ENCODE measurements around the gene STARD13. TPM values are rescaled to one million over a fixed set of nuclear protein-coding genes. Genes with fewer than 3 reads are reported as not detected.

STARD13 gene
- total RNA-seq, 2 experiments from 2014 or later, result not detected

DNA sequence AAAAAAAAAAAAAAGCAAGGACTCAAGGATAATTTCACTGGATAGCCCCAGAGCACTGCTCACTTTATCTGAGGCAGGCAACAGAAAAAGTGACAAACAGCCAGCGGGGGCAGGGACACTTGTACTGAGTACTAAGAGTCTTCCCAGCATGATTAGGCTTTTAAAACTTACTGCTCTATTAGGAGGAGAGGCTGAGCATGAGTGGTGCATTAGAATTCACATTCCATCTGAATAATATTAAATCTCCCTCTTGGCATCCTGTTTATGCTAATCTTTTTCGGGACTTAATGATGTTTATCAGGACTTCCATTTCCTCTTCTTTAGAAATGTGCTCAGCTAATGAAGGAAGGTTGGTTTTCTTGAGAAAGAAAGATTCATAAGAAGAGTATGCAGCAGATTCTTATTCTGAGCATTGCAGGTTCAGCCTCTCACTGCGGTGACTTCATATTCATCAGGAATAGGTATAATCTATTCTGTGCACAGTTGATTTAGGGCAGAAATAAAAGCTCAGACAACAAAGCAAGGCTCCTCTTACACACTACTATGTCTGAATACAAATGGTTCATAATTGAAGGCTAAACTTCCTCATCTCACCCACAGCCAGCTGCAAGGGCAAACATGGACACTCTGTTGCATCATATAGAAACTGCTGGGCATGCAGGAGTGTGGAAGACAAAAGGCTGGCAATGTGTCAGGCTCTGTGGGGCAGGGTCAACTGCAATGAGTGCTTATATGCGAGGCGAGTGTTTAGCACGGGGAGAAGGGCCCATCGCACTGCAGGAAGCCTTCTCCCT is 162.3 kb downstream of the STARD13 start:
- DNase-seq, result no peak
- Mint-ChIP-seq H3K4me1 (ENCODE audit: low read depth) (no peaks in the 10 kb centered on the region), H3K27ac (no peak overlapping the region), H3K36me3 (ENCODE audit: low read depth) (no peaks in the 10 kb centered on the region), H3K9me3 (no peaks in the 10 kb centered on the region), H3K4me3 (no peak overlapping the region), H3K27me3 (peaks cover 1% of the 10 kb centered on the region)
- ChIA-PET POLR2A (interaction anchor here (0.6 kb wide), 1 partner anchor 13 kb away, joined by 3 read pairs; no protein-coding TSS in a partner anchor), CTCF (no interaction called here)
- TF ChIP-seq, protein P1, sequence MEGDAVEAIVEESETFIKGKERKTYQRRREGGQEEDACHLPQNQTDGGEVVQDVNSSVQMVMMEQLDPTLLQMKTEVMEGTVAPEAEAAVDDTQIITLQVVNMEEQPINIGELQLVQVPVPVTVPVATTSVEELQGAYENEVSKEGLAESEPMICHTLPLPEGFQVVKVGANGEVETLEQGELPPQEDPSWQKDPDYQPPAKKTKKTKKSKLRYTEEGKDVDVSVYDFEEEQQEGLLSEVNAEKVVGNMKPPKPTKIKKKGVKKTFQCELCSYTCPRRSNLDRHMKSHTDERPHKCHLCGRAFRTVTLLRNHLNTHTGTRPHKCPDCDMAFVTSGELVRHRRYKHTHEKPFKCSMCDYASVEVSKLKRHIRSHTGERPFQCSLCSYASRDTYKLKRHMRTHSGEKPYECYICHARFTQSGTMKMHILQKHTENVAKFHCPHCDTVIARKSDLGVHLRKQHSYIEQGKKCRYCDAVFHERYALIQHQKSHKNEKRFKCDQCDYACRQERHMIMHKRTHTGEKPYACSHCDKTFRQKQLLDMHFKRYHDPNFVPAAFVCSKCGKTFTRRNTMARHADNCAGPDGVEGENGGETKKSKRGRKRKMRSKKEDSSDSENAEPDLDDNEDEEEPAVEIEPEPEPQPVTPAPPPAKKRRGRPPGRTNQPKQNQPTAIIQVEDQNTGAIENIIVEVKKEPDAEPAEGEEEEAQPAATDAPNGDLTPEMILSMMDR (IDR thresholded peaks at IDR 0.05), result no peak
- intact Hi-C loops (cut with micrococcal nuclease), result no loop called here
- ATAC-seq, result no peak

DNA sequence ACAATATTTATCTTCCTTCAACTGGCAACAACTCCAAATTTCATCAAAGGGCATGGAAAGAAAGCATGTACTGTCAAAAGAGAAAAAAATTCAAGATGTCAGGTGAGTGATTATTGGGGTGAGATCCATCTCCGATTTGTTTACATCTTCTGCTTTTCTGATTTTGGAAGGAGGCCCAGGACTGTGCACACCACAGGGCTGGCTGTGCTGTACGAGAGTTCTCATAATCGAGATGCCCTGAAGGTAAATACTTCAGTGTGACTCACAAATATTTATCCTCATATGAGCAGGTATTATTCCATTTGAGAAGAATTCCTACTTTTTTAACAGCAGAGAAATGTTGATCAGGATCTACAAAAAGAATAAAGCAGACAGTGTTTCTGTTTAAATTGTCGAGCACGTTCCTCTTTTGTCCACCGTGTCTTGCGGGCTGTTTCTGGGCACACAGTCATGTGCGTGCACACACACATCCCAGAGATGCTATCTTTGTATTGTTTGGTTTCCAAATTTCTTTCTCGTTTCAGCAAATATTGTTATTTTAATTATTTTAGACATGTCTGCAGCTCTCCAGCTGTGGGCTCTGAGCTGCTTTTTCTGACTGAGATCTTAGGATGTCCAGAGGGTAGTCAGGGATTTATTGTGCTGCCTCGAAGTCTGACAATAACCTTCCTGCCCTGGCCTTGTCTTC is 165.6 kb downstream of the STARD13 start:
- TF ChIP-seq, protein P1 (IDR thresholded peaks at IDR 0.05), result no peak
- Mint-ChIP-seq H3K27me3 (no peaks in the 10 kb centered on the region), H3K4me1 (ENCODE audit: low read depth) (no peaks in the 10 kb centered on the region), H3K27ac (no peak overlapping the region), H3K4me3 (no peak overlapping the region), H3K36me3 (ENCODE audit: low read depth) (no peaks in the 10 kb centered on the region), H3K9me3 (no peaks in the 10 kb centered on the region)
- DNase-seq (no peak), ATAC-seq (no peak)
- POLR2A ChIA-PET, result no interaction called here
- intact Hi-C loops (cut with micrococcal nuclease), result no loop called here
- CTCF ChIA-PET, result interaction anchor here (1.2 kb wide), 1 partner anchor 11 kb away, joined by 3 read pairs; no protein-coding TSS in a partner anchor

DNA sequence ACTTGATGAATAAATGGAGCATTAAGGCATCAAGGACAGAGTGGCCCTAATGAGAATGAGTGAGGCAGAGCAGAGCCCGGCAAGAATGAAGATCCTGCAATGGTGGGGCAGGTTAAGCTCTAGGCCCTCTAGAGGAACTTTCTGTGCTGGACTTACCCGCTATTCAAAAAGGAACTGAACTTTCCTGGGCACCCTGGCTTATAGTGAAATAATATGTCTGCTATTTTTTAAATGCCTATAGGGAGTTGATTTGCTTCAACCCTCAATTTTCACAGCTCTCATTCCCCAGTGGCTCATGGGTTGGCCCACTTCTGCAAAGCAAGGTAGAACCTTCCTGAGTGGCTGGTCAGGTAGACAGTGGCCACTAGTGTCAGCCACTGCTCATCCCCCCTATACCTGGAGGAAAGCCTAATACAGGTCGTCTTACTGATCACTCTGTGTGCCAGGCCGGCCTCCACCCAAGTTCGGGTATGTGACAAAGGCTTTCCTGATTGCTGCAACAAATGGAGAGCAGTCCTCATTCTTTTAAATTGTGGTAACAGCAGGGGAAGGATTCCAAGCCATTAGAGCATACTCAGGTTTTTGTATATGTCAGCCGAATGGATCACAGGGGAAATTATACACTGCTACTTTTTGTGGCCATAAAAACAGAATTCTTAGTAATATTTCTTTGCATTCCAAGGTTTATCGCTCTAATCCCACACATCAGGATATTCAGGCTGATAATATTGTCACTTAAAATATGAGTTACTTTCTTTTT is 166.4 kb downstream of the STARD13 start:
- TF ChIP-seq, protein P1 (IDR thresholded peaks at IDR 0.05), result no peak
- Mint-ChIP-seq H3K4me1 (ENCODE audit: low read depth) (no peaks in the 10 kb centered on the region), H3K27ac (no peak overlapping the region), H3K4me3 (no peak overlapping the region), H3K27me3 (no peaks in the 10 kb centered on the region), H3K36me3 (ENCODE audit: low read depth) (no peaks in the 10 kb centered on the region), H3K9me3 (no peaks in the 10 kb centered on the region)
- intact Hi-C loops (cut with micrococcal nuclease), result no loop called here
- DNase-seq (no peak), ATAC-seq (no peak)
- ChIA-PET CTCF (no interaction called here), POLR2A (no interaction called here)

DNA sequence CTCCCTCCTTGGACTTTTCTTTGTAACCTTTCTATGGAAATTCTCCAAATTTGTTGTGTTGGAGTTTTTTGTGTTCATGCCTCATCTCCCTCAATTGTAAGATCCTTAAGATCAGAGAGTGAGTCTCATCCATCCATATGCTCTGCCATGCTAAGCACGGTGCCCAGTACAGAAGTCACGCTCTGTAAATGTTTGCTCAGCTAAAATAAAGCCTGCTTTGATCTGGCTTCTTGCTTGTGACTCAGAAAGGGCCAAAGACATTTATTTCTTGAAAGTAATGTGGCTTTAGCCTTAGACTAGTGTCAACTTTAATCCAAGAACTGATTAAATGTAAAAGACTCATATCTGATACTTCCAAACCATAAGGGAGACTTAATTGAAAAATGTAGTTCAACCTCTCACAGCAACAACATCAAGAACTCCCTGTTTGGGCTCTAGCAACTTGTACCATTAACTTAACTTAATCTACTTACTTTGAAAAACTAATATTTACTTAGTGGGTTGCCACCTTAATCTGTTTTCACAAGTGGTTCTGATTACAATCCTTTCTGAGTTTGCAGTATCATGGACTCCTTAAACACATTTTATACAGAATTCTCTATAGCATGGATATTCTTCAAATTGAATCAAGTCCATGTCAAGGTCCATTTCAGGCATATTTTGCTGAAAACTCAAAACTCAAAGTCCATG is 169.1 kb downstream of the STARD13 start:
- no peak for DNase-seq
- no peak overlapping the region for H3K27ac Mint-ChIP-seq
- intact Hi-C loops (cut with micrococcal nuclease), result no loop called here
- H3K36me3 Mint-ChIP-seq (ENCODE audit: low read depth), result no peaks in the 10 kb centered on the region
- no peak for ATAC-seq
- no peaks in the 10 kb centered on the region for H3K9me3 Mint-ChIP-seq
- TF ChIP-seq, protein P1 (IDR thresholded peaks at IDR 0.05), result no peak
- ChIA-PET POLR2A (no interaction called here), CTCF (no interaction called here)
- H3K27me3 Mint-ChIP-seq, result peaks cover 2% of the 10 kb centered on the region
- no peaks in the 10 kb centered on the region for H3K4me1 Mint-ChIP-seq (ENCODE audit: low read depth)
- H3K4me3 Mint-ChIP-seq, result no peak overlapping the region
